ENCODE data around the gene CLDN20. TPM values are rescaled to one million over a fixed set of nuclear protein-coding genes. Genes with fewer than 3 reads are reported as not detected.

Gene CLDN20
- total RNA-seq, 1 donor: not detected

DNA sequence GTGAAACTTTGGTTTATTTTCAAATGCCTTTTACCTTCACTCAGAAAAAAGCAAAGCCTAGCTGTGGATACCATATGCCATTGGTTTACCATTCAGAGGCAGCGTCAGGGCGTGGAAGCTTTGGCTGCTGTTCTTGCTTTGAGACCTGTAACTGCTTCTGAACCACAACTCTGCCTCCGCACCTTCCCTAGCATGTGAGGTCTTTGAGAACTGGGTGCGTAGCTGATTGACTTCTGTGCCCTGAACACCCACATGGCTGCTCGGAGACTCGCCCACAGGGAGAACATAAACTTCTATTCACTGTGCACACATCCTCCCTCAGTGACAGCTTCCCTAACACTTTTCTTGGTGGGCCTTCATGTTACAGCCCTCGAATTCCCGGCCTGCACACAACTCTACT is 11.2 kb upstream of the CLDN20 start:
- H3K4me3 ChIP-seq (ENCODE audit: low read depth, low read length): no peak overlapping the region
- TF ChIP-seq, protein P1, sequence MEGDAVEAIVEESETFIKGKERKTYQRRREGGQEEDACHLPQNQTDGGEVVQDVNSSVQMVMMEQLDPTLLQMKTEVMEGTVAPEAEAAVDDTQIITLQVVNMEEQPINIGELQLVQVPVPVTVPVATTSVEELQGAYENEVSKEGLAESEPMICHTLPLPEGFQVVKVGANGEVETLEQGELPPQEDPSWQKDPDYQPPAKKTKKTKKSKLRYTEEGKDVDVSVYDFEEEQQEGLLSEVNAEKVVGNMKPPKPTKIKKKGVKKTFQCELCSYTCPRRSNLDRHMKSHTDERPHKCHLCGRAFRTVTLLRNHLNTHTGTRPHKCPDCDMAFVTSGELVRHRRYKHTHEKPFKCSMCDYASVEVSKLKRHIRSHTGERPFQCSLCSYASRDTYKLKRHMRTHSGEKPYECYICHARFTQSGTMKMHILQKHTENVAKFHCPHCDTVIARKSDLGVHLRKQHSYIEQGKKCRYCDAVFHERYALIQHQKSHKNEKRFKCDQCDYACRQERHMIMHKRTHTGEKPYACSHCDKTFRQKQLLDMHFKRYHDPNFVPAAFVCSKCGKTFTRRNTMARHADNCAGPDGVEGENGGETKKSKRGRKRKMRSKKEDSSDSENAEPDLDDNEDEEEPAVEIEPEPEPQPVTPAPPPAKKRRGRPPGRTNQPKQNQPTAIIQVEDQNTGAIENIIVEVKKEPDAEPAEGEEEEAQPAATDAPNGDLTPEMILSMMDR (IDR thresholded peaks at IDR 0.05; ENCODE audit: insufficient read depth, low read length): no peak
- no peak for DNase-seq (ENCODE audit: low read depth)

DNA sequence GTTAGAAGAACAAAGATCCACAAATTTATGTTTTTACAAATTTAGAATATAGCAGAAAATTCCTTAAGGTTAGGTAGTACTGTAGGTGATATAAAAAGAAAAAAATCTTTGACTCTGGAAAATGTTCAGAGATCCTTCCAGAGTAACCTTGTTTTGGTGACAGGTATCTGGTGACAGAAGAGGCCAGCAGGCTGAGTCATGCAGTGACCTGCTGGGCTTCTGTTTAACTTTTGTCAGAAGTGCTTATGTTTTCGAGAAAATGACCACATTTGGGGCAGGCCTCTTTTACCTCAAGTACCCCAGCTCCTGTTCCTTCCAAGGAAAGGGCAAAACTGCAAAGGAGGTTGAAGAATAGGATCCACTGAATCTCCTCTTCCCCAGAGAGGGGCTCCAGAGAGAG is 10.5 kb upstream of the CLDN20 start:
- DNase-seq (ENCODE audit: low read depth): no peak
- TF ChIP-seq, protein P1 (IDR thresholded peaks at IDR 0.05; ENCODE audit: insufficient read depth, low read length): no peak
- H3K4me3 ChIP-seq (ENCODE audit: low read depth, low read length): no peak overlapping the region

DNA sequence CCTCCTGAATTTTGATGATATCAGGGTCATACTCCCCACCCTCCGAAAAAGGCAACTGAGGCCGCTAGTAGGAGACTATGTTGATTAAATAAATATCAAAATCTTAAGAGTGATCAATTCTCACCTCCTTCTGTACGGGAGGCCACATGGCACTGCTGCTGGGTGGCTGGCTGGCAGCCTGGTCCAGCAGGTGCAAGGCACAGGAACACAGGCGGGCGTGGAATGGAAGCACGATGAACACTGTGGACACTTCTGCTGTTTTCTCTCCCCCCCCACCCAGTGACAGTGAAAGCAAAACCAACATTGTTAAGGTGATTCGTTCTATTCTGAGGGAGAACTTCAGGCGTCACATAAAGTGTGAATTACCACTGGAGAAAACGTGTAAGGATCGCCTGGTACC is 9.7 kb upstream of the CLDN20 start:
- DNase-seq (ENCODE audit: low read depth): no peak
- TF ChIP-seq, protein P1 (IDR thresholded peaks at IDR 0.05; ENCODE audit: insufficient read depth, low read length): no peak
- H3K4me3 ChIP-seq (ENCODE audit: low read depth, low read length): no peak overlapping the region

DNA sequence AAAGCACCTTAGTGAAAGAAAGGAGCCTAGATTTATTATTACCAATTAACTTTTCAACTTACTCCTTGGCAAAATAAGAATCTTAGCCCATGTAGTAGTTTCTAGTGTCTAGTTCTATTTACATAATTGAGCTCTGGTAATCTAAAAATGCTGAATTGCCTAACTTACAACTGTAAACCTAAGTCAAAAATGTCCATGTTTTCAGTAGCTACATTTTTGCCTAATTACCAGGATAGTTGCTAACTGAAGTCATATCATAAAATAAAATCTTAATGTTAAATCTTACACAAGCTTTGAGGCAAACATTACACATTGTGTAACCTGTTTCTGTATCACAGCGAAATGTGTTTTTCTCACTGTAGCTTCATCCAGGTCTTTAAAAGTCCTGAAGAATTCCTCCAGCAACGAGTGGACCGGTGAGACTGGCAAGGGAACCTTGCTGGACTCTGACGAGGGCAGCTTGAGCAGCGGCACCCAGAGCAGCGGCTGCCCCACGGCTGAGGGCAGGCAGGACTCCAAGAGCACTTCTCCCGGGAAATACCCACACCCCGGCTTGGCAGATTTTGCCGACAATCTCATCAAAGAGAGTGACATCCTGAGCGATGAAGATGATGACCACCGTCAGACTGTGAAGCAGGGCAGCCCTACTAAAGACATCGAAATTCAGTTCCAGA is 7.6 kb upstream of the CLDN20 start:
- TF ChIP-seq, protein P1 (IDR thresholded peaks at IDR 0.05; ENCODE audit: insufficient read depth, low read length): no peak
- no peak for DNase-seq (ENCODE audit: low read depth)
- no peak overlapping the region for H3K4me3 ChIP-seq (ENCODE audit: low read depth, low read length)

DNA sequence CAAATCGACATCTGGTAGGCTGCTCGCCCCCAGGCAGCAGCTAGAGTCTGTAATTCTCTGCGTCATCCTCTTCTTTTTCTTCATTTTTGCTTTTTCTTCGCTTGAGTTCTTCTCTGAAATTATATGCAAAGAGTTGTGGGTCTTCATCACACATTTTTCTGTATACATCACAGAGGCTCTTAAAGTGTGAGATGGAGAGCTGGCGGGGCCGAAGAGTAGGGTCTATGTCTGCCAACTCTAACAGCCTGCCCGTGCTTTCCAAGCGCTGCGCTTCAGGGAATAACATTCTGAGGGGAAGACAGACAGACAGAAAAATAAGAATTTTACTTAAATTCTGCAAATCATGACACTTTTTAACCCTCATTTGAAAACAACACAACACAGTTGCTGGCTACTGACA is 6.0 kb upstream of the CLDN20 start:
- H3K4me3 ChIP-seq (ENCODE audit: low read depth, low read length): no peak overlapping the region
- TF ChIP-seq, protein P1 (IDR thresholded peaks at IDR 0.05; ENCODE audit: insufficient read depth, low read length): no peak
- DNase-seq (ENCODE audit: low read depth): no peak

DNA sequence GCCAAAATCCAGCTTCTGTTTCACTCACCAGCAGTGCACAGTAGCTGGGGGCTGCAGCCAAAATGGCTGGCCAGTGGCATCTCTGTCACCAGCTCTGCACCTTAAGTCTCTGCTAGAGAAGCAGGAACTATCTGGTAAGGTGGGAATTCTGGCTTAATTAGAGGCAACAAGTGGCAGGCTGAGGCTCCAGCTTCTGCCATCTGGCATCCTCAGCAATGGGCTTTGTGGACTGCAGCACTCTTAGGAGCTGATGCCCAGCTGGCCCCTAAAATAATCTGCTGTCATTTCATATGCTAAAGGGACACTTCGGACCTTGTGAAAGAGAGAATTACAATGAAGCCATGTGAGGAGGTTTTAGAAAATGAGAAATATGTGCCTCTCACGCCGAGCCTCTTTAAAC is 4.6 kb upstream of the CLDN20 start:
- no peak overlapping the region for H3K4me3 ChIP-seq (ENCODE audit: low read depth, low read length)
- DNase-seq (ENCODE audit: low read depth): no peak

More for the DNA sequence above, 4.6 kb upstream of the CLDN20 start:
- TF ChIP-seq, protein P1 (IDR thresholded peaks at IDR 0.05; ENCODE audit: insufficient read depth, low read length): no peak

Measured in fibroblast of the aortic adventitia (primary cell).